ENCODE measurements around the gene SLC16A13.
"Not testable (repeated sequence)": the region's sequence is repeated elsewhere in the genome, so short reads cannot be mapped to it uniquely, and the experiment has no call there.

Gene SLC16A13

DNA sequence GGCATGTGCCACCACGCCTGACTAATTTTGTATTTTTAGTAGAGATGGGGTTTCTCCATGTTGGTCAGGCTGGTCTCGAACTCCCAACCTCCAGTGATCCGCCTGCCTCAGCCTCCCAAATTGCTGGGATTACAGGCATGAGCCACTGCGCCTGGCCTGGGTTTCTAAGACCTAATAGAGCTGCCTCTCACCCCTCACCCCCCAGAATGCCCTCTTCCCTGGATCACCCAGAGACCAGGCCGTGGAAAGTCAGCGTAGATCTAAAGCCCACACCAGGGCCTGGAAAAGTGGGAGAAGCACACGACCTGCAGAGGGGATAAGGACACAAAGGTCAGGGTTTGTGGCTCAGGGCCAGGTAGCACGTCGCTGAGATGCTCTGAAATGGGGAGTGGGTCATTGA is 14.8 kb downstream of the SLC16A13 start:
- DNase-seq (ENCODE audit: low spot score in 2 of 2); H3K4me3 Mint-ChIP-seq; ATAC-seq (ENCODE audit: low read depth); H3K27ac Mint-ChIP-seq; H3K36me3 Mint-ChIP-seq; H3K27me3 Mint-ChIP-seq; H3K9me3 Mint-ChIP-seq: not testable (repeated sequence)
- H3K4me1 Mint-ChIP-seq: peaks cover 19% of the 10 kb centered on the region

DNA sequence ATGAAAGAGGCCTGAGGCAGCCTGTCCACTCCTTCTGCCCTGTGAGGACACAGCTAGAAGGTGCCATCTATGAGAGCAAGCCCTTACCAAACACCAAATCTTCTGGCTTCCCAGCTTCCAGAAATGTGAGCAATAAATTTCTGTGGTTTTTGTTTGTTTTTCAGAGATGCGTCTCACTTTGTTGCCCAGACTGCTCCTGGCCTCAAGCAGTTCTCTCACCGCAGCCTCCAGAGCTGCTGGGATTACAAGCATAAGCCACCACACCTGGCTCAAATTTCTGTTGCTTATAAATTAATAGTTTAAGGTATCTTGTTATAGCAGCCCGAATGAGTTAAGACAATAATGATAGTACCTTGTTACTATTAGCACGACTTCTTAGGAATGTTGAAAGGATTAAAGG is 20.6 kb downstream of the SLC16A13 start:
- ATAC-seq (ENCODE audit: low read depth) (no peak), DNase-seq (ENCODE audit: low spot score in 2 of 2) (no peak)
- H3K4me3 Mint-ChIP-seq: no peak overlapping the region
- H3K36me3 Mint-ChIP-seq: no peaks in the 10 kb centered on the region
- H3K27ac Mint-ChIP-seq: no peak overlapping the region
- H3K4me1 Mint-ChIP-seq: peaks cover 5% of the 10 kb centered on the region
- H3K27me3 Mint-ChIP-seq: peaks cover 10% of the 10 kb centered on the region
- H3K9me3 Mint-ChIP-seq: no peaks in the 10 kb centered on the region

DNA sequence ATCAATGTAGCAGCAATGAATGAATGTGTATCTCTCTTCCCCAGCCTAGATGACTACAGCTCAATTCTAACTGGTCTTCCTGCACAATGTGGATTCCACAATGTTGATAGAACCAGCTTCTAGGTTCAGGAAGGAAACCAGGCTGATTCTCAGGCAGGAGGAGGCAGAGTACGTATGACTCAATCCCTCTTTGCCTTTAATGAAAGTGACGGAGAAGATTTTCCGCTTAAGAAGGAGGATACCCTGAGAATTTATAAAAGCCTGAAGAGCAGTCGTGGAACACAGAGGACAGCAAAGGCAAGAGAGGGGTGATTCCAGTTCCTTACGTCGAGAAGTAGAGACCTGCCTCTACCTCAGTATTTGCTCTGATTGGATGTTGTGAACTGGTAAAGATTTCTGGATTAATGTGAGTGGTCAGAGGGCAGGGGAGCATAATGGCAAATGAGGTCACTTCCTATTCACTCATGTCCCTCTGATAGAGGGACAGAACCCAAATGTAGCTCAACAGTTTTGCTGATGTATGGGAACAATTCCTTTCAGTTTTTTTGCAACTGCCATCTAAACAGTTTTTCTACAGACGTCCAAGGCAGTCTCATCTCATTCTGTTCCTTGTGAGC is 23.1 kb downstream of the SLC16A13 start:
- H3K4me3 Mint-ChIP-seq: no peak overlapping the region
- no peaks in the 10 kb centered on the region for H3K4me1 Mint-ChIP-seq
- no peak for DNase-seq (ENCODE audit: low spot score in 2 of 2)
- no peaks in the 10 kb centered on the region for H3K9me3 Mint-ChIP-seq
- no peak for ATAC-seq (ENCODE audit: low read depth)
- H3K27ac Mint-ChIP-seq: no peak overlapping the region
- no peaks in the 10 kb centered on the region for H3K36me3 Mint-ChIP-seq
- H3K27me3 Mint-ChIP-seq: peaks cover 19% of the 10 kb centered on the region

DNA sequence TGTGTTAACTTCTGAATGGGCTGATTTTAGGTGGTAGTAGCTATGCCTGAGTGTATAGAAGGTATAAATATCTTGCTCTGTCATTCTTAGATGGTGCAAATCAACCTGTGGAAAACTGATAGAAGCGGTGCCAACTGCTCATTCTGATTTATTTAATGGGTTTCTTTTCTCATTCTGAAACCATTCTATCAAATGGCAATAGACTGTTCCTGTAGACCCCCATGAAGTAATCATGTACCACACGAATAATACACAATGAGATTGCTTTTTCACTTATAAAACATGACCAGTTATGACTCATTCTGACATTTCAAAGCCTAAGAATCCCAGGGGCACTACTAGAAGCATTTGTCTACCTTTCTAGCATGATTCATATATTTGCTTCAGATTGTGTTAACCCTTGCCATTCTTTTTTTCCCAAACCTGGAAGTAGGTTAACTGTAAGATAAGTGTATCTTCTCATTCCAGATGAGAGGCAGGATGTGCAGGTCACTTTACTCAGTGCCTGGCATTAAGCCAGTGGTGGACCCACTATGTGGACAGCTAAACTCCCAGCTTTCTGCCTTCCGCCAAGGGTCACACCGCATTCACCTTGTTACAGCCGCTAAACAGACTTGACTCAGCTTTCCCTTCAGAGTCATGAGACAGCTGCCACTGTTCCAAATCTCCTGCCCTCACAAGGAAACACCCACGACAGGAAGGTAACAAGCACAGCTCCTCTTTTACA is 24.5 kb downstream of the SLC16A13 start:
- ATAC-seq (ENCODE audit: low read depth) (no peak), DNase-seq (ENCODE audit: low spot score in 2 of 2) (no peak)
- H3K27me3 Mint-ChIP-seq: peaks cover 21% of the 10 kb centered on the region
- H3K4me1 Mint-ChIP-seq: no peaks in the 10 kb centered on the region
- H3K27ac Mint-ChIP-seq: no peak overlapping the region
- no peak overlapping the region for H3K4me3 Mint-ChIP-seq
- no peaks in the 10 kb centered on the region for H3K36me3 Mint-ChIP-seq
- no peaks in the 10 kb centered on the region for H3K9me3 Mint-ChIP-seq

DNA sequence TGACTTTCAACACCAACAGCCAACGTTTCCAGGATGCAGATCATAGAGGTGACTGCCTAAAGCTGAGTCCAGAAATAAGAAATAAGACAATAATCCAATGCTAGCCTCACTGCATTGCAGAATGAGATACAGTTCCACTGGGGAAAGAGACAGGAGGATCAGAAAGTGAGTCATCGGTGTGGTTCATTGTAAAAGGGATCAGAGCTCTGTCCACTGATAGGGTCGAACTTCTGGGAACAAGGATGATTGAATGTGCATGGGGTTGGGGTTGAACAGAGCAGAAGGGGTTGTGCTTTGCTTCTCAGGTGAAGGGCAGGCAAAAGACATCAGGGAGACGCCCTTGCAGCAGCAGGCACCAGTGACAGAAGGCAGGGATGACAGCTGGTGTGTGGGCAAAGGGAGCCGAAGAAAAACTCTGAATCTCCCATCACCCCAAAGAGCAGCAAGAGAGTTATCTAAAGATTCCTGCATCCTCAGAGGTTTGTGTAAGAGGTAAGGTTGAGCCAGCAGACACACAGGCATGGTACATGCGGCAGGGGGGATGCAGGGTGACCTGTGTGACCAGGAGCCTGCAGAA is 27.8 kb downstream of the SLC16A13 start:
- ATAC-seq (ENCODE audit: low read depth) (no peak), DNase-seq (ENCODE audit: low spot score in 2 of 2) (no peak)
- no peak overlapping the region for H3K27ac Mint-ChIP-seq
- no peaks in the 10 kb centered on the region for H3K4me1 Mint-ChIP-seq
- no peak overlapping the region for H3K4me3 Mint-ChIP-seq
- H3K27me3 Mint-ChIP-seq: peaks cover 24% of the 10 kb centered on the region
- H3K36me3 Mint-ChIP-seq: peaks cover 7% of the 10 kb centered on the region
- peaks cover 9% of the 10 kb centered on the region for H3K9me3 Mint-ChIP-seq

DNA sequence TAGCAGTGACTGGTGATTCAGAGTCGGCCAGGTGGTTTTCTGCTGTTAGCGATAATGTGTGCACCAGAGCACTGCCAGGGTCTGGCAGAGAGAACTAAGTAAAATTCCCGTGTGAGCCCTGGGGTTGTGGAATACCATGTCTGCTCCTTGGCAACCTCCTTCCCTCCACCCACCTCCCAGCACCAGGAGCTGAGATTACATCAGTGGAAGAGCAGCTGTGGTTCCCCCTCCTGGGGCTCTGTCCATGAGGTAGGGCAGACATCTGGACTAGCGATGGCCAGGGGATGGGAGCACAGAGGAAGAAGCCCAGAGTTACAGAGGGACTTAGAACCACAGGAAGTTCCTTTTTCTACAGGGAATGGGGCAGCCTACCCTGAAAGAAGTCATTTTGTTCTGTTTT is 28.4 kb downstream of the SLC16A13 start:
- no peaks in the 10 kb centered on the region for H3K4me1 Mint-ChIP-seq
- DNase-seq (ENCODE audit: low spot score in 2 of 2): no peak
- H3K9me3 Mint-ChIP-seq: peaks cover 14% of the 10 kb centered on the region
- no peak overlapping the region for H3K4me3 Mint-ChIP-seq
- no peak for ATAC-seq (ENCODE audit: low read depth)
- H3K27ac Mint-ChIP-seq: no peak overlapping the region
- H3K36me3 Mint-ChIP-seq: peaks cover 9% of the 10 kb centered on the region
- H3K27me3 Mint-ChIP-seq: peaks cover 22% of the 10 kb centered on the region

DNA sequence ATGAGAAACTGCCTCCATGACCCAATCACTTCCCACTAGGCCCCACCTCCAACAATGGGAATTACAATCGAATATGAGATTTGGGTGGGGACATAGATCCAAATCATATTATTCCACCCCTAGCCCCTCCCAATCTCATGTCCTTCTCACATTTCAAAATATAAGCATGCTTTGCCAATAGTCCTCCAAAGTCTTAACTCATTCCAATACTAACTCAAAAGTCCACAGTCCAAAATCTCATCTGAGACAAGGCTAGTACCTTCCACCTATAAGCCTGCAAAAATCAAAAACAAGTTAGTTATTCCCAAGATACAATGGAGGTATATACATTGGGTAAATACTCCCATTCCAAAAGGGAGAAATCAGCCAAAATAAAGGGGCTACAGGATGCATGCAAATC is 31.4 kb downstream of the SLC16A13 start:
- Mint-ChIP-seq H3K27ac (no peak overlapping the region), H3K9me3 (peaks cover 15% of the 10 kb centered on the region), H3K4me1 (no peaks in the 10 kb centered on the region), H3K4me3 (no peak overlapping the region), H3K36me3 (peaks cover 11% of the 10 kb centered on the region), H3K27me3 (peaks cover 19% of the 10 kb centered on the region)
- ATAC-seq (ENCODE audit: low read depth) (no peak), DNase-seq (ENCODE audit: low spot score in 2 of 2) (no peak)

DNA sequence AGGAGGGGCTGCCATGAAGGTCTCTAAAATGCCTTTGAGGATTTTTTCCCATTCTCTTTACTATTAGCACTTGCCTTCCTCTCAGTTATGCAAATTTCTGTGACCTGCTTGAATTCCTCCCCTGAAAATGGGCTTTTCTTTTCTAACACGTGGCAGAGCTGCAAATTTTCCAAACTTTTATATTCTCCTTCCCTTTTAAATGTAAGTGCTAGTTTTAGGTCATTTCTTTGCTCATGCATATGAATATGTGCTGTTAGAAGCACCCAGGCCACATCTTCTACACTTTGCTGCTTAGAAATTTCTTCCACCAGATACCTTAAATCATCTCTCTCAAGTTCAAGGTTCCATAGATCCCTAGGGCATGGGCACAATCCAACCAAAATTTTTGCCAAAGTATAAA is 32.5 kb downstream of the SLC16A13 start:
- Mint-ChIP-seq H3K36me3 (peaks cover 11% of the 10 kb centered on the region), H3K4me1 (no peaks in the 10 kb centered on the region), H3K27me3 (peaks cover 17% of the 10 kb centered on the region), H3K27ac (no peak overlapping the region), H3K4me3 (no peak overlapping the region), H3K9me3 (peaks cover 15% of the 10 kb centered on the region)
- DNase-seq (ENCODE audit: low spot score in 2 of 2): no peak
- no peak for ATAC-seq (ENCODE audit: low read depth)

DNA sequence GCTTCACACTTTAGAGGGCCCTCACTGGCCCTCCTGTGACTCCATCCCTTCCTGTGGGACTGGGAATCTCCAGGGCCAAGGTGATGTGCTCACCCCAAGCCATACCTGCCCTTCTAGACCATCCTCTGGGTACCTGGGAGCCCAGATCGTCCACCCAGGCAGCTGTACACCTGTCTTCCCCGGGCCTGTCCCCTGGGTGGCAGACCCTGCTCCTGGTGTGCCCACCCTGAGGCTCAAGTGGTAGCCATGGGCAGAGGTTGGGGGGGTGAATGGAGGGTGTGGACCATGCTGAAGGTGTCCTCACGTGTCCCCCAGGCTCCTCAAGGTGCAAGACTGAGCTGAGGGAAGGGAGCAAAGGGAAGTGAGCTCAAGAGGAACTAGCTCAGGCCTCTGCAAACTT is 34.9 kb downstream of the SLC16A13 start:
- peaks cover 11% of the 10 kb centered on the region for H3K36me3 Mint-ChIP-seq
- H3K9me3 Mint-ChIP-seq: peaks cover 15% of the 10 kb centered on the region
- ATAC-seq (ENCODE audit: low read depth) (no peak), DNase-seq (ENCODE audit: low spot score in 2 of 2) (no peak)
- H3K27me3 Mint-ChIP-seq: peaks cover 8% of the 10 kb centered on the region
- no peak overlapping the region for H3K4me3 Mint-ChIP-seq
- no peak overlapping the region for H3K27ac Mint-ChIP-seq
- no peaks in the 10 kb centered on the region for H3K4me1 Mint-ChIP-seq

DNA sequence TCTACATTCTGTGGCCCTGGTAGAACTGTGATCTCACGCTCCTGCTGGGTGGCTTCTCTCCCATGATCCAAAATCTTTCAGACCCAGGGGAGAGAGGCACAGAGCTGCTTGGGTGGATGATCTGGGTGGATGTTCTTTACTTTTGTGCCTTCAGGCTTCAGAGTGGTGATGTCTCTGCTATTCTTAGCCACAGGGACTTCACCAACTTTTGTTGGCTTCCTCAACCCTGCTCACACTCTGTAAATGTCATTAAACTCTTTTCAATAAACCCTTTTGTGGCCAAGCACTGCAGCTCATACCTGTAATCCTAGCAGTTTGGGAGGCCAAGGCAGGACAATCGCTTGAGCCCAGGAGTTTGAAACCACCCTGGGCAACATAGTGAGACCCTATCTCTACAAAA is 36.6 kb downstream of the SLC16A13 start:
- Mint-ChIP-seq H3K27ac (no peak overlapping the region), H3K9me3 (peaks cover 13% of the 10 kb centered on the region)
- ATAC-seq (ENCODE audit: low read depth): no peak

DNA sequence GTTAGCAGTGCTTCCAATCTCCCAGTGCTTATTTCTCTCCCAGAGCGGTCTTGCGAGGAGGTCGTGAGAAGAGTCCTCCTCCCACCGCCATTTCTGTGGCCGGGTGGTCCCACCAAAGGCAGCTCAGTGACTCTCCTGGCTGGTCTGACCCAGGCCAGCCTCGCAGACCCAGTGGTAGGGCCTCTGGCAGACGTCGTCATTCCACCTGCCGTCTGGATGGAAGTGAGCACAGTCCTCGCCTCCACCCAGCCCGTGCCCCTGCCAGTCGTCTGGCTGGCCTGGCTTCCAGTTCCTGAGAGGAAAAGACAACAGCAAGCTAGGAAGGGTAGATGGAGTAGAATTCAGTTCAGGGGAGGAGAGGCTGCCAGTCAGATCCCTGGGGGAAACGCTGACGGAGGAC is 39.1 kb downstream of the SLC16A13 start:
- Mint-ChIP-seq H3K4me3 (no peak overlapping the region), H3K9me3 (peaks cover 2% of the 10 kb centered on the region), H3K4me1 (peaks cover 3% of the 10 kb centered on the region), H3K36me3 (peaks cover 2% of the 10 kb centered on the region), H3K27me3 (peaks cover 10% of the 10 kb centered on the region), H3K27ac (no peak overlapping the region)
- ATAC-seq (ENCODE audit: low read depth): no peak
- no peak for DNase-seq (ENCODE audit: low spot score in 2 of 2)

More for the DNA sequence above, 36.6 kb downstream of the SLC16A13 start:
- Mint-ChIP-seq H3K4me3 (no peak overlapping the region), H3K27me3 (peaks cover 10% of the 10 kb centered on the region), H3K36me3 (peaks cover 10% of the 10 kb centered on the region), H3K4me1 (peaks cover 3% of the 10 kb centered on the region)
- no peak for DNase-seq (ENCODE audit: low spot score in 2 of 2)

DNA sequence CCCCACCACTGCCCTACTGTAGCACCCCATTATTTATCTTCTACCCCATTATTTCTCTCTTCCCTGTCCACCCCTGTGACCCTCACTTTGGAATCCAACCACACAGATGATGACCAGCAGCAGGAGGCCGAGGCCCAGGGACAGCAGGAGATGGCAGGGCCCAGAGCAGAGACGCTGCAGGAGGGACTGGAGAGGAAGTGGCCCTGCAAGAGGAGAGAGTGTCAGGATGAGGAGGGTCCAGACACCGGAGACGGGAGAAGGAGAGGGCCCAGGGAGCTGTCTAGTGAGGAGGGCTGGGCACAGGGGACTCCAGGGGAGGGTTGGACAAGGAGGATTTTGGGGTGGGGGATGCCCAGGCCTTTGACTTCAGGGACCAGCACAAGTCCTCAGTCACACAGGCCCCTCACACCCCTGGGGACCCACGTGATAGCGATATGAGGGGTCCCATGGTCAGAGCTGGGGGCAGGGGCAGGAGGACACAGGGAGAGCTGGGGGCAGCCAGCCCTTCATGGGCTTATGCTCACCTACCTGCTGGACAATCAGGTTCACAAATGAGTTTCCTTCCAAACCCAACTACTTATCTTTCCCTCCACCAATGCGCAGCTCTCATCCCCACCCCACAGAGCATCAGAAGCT is 42.2 kb downstream of the SLC16A13 start:
- DNase-seq (ENCODE audit: low spot score in 2 of 2) (no peak), ATAC-seq (ENCODE audit: low read depth) (no peak)
- H3K9me3 Mint-ChIP-seq: peaks cover 2% of the 10 kb centered on the region
- H3K4me3 Mint-ChIP-seq: no peak overlapping the region
- H3K27me3 Mint-ChIP-seq: peaks cover 10% of the 10 kb centered on the region
- peaks cover 12% of the 10 kb centered on the region for H3K4me1 Mint-ChIP-seq
- H3K27ac Mint-ChIP-seq: no peak overlapping the region
- H3K36me3 Mint-ChIP-seq: peaks cover 2% of the 10 kb centered on the region

DNA sequence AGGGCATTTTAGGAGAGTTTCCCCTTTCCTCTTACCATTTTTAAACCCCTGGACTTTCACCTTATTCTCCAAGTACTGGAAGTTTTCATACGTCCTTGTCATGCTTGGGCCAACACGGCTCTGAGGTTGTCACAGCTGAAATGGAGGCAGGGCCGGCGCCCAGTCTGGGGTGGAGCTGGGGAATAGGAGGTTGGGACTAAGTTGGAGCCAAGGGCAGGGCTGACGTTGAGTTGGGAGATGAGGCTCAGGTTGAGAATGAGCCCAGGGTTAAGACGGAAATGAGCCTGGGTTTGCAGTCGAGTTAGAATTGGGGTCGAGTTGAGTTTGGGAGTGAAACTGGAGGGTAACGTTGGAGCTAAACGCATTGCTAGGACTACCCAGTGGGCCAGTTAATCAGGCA is 42.9 kb downstream of the SLC16A13 start:
- Mint-ChIP-seq H3K36me3 (peaks cover 2% of the 10 kb centered on the region), H3K27me3 (peaks cover 14% of the 10 kb centered on the region), H3K9me3 (peaks cover 2% of the 10 kb centered on the region), H3K4me3 (no peak overlapping the region), H3K4me1 (peaks cover 12% of the 10 kb centered on the region), H3K27ac (no peak overlapping the region)
- ATAC-seq (ENCODE audit: low read depth) (no peak), DNase-seq (ENCODE audit: low spot score in 2 of 2) (no peak)

Data from memory B cell (primary cell).